Suprapubic skin (tissue), 3 donors: ENCODE measurements around the gene PRSS2.

ENCODE experiments used
- POLR2A ChIP-seq, 2 donors: fragments of 450-650 bp; IDR thresholded peaks; one replicate each; pipeline ENCODE4 v1.6.1; 2017; ENCODE audit warnings: antibody characterized with exemption in 2 of 2, mild to moderate bottlenecking in 2 of 2, moderate library complexity in 2 of 2
- TF ChIP-seq, protein P1 (sequence below), 2 donors: fragments of 200-600 bp in 1 of 2; fragments of 450-650 bp in 1 of 2; sonication (generic) in 1 of 2; IDR thresholded peaks; one replicate each; pipeline ENCODE4 v1.5.1; 2016 to 2019; ENCODE audit warnings: antibody characterized with exemption in 2 of 2, mild to moderate bottlenecking in 1 of 2, moderate library complexity in 1 of 2

DNA sequence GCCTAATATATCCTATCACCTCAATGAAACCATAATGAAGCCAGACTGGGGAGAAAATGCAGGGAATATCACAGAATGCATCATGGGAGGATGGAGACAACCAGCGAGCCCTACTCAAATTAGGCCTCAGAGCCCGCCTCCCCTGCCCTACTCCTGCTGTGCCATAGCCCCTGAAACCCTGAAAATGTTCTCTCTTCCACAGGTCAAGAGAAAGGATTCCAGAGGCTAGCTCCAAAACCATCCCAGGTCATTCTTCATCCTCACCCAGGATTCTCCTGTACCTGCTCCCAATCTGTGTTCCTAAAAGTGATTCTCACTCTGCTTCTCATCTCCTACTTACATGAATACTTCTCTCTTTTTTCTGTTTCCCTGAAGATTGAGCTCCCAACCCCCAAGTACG lies 31.5 kb downstream of the PRSS2 start:
- TF ChIP-seq POLR2A (IDR thresholded peaks at IDR 0.05): no peak
- TF ChIP-seq, protein P1, sequence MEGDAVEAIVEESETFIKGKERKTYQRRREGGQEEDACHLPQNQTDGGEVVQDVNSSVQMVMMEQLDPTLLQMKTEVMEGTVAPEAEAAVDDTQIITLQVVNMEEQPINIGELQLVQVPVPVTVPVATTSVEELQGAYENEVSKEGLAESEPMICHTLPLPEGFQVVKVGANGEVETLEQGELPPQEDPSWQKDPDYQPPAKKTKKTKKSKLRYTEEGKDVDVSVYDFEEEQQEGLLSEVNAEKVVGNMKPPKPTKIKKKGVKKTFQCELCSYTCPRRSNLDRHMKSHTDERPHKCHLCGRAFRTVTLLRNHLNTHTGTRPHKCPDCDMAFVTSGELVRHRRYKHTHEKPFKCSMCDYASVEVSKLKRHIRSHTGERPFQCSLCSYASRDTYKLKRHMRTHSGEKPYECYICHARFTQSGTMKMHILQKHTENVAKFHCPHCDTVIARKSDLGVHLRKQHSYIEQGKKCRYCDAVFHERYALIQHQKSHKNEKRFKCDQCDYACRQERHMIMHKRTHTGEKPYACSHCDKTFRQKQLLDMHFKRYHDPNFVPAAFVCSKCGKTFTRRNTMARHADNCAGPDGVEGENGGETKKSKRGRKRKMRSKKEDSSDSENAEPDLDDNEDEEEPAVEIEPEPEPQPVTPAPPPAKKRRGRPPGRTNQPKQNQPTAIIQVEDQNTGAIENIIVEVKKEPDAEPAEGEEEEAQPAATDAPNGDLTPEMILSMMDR (IDR thresholded peaks at IDR 0.05): no peak
